ENCODE data around the gene KREMEN2. TPM values are rescaled to one million over a fixed set of nuclear protein-coding genes. Genes with fewer than 3 reads are reported as not detected.
A peak's percentile ranks its signal among the peaks of the same experiment; 100 is the strongest.

Gene KREMEN2
- total RNA-seq, 4 donors from 2014 or later: 0.19 to 3.9 (median 2.1) TPM; not detected in 1

GRCh38 chr16:2980227-2981176 is 16.4 kb downstream of the KREMEN2 start, which contains the start of gene PKMYT1:
TSS of gene PKMYT1 (minus strand) at chr16:2980446. CDS start at chr16:2979657, 789 bp downstream.
- Histone ChIP-seq H3K27ac (peak within 1 kb of the TSS; percentile 87 to 92 (median 89)), H3K9me3 (no peaks in the 10 kb centered on the region), H3K36me3 (no peaks in the 10 kb centered on the region), H3K27me3 (peaks cover 0 to 16% (median 0%) of the 10 kb centered on the region in 4 donors), H3K4me1 (peaks cover 15 to 68% (median 29%) of the 10 kb centered on the region in 3 donors), H3K4me3 (peak within 1 kb of the TSS; percentile 62 to 90 (median 66))
- TF ChIP-seq CTCF (IDR thresholded peaks at IDR 0.05) (no peak), POLR2A (IDR thresholded peaks at IDR 0.05) (peak in 3 of 4 donors; percentile 81 to 98 (median 93))
- DNase-seq: no peak
- 11 to 73% methylated on average over 7 to 51 of the region's 91 CpGs for WGBS, 2 donors
- intact Hi-C loops (cut with DNase I): no loop called here

GRCh38 chr16:2981177-2981898 is 17.3 kb downstream of the KREMEN2 start:
- Histone ChIP-seq H3K4me1 (peaks cover 15 to 77% (median 34%) of the 10 kb centered on the region in 3 donors), H3K9me3 (no peaks in the 10 kb centered on the region), H3K4me3 (peak overlapping the region in 3 of 4 donors; percentile 62 to 90 (median 63)), H3K36me3 (no peaks in the 10 kb centered on the region), H3K27me3 (peaks cover 0 to 16% (median 0%) of the 10 kb centered on the region in 4 donors), H3K27ac (no peak overlapping the region)
- DNase-seq: no peak
- 72 to 73% methylated on average over 18 to 29 of the region's 33 CpGs for WGBS, 2 donors
- TF ChIP-seq CTCF (IDR thresholded peaks at IDR 0.05): no peak
- TF ChIP-seq POLR2A (IDR thresholded peaks at IDR 0.05): no peak
- intact Hi-C loops (cut with DNase I): no loop called here

- intact Hi-C loops (cut with DNase I): no loop called here
- Histone ChIP-seq H3K27ac (no peak overlapping the region), H3K4me3 (no peak overlapping the region), H3K4me1 (peaks cover 15 to 81% (median 34%) of the 10 kb centered on the region in 3 donors), H3K36me3 (no peaks in the 10 kb centered on the region), H3K27me3 (peaks cover 0 to 20% (median 0%) of the 10 kb centered on the region in 4 donors), H3K9me3 (no peaks in the 10 kb centered on the region)
- DNase-seq: no peak
- TF ChIP-seq CTCF (IDR thresholded peaks at IDR 0.05) (no peak), POLR2A (IDR thresholded peaks at IDR 0.05) (no peak)
- 47 to 54% methylated on average over 2 to 3 of the region's 4 CpGs for WGBS, 2 donors
These were observed 17.8 kb downstream of the KREMEN2 start for GRCh38 chr16:2981899-2982250.

GRCh38 chr16:2982402-2982801 is 18.3 kb downstream of the KREMEN2 start:
- TF ChIP-seq POLR2A (IDR thresholded peaks at IDR 0.05) (no peak), CTCF (IDR thresholded peaks at IDR 0.05) (no peak)
- no peaks in the 10 kb centered on the region for H3K36me3 ChIP-seq
- intact Hi-C loops (cut with DNase I): no loop called here
- 87 to 89% methylated on average over 5 of the region's 5 CpGs for WGBS, 2 donors
- H3K9me3 ChIP-seq: no peaks in the 10 kb centered on the region
- H3K4me1 ChIP-seq: peaks cover 15 to 77% (median 34%) of the 10 kb centered on the region in 3 donors
- H3K4me3 ChIP-seq: no peak overlapping the region
- no peak for DNase-seq
- no peak overlapping the region for H3K27ac ChIP-seq
- H3K27me3 ChIP-seq: peaks cover 0 to 26% (median 0%) of the 10 kb centered on the region in 4 donors

Measured in esophagus squamous epithelium (tissue), 5 donors.